Transverse colon (tissue), 4 donors: ENCODE measurements around the gene SLC26A8.

Experiments
- EP300 ChIP-seq: sonication (generic); formaldehyde crosslinking; IDR thresholded peaks from one replicate; pipeline ENCODE4 v1.6.1; 2017; ENCODE audit warnings: antibody characterized with exemption, low read depth
- POLR2AphosphoS5 ChIP-seq, 3 donors: sonication (generic); formaldehyde crosslinking; IDR thresholded peaks; one replicate each; pipeline ENCODE4 v1.6.1; 2016; ENCODE audit warnings: antibody characterized with exemption in 3 of 3
- TF ChIP-seq, protein P1 (sequence below), 5 experiments: fragments of 200-600 bp in 3 of 5; fragments of 450-650 bp in 2 of 5; sonication (generic) in 3 of 5; IDR thresholded peaks; 1 replicate in 2 of 5; 2 replicates in 3 of 5; pipeline ENCODE4 v1.5.1; 2016 to 2017; ENCODE audit warnings: antibody characterized with exemption in 5 of 5, inconsistent platforms in 3 of 5, mild to moderate bottlenecking in 2 of 5, moderate library complexity in 1 of 5

DNA sequence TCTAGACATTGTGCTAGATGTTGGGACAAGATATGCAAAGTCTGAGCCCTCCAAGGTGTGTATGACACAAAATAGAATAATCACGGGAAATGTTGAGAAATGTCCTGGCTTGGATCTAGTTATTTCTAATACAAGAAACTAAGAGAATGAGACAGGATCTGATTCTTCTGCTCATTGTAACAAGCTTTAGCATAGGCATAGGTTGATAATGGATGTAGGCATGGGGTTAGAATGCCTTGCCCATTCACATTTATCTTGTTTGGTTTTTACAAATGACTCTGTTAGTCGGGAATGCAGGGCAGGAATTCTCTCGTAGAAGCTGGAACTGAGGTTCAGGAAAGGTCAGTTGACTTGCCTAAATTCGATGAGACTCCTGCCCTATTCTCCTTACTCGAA, 1.5 kb upstream of the SLC26A8 start:
- TF ChIP-seq POLR2AphosphoS5 (IDR thresholded peaks at IDR 0.05): no peak
- TF ChIP-seq, protein P1, sequence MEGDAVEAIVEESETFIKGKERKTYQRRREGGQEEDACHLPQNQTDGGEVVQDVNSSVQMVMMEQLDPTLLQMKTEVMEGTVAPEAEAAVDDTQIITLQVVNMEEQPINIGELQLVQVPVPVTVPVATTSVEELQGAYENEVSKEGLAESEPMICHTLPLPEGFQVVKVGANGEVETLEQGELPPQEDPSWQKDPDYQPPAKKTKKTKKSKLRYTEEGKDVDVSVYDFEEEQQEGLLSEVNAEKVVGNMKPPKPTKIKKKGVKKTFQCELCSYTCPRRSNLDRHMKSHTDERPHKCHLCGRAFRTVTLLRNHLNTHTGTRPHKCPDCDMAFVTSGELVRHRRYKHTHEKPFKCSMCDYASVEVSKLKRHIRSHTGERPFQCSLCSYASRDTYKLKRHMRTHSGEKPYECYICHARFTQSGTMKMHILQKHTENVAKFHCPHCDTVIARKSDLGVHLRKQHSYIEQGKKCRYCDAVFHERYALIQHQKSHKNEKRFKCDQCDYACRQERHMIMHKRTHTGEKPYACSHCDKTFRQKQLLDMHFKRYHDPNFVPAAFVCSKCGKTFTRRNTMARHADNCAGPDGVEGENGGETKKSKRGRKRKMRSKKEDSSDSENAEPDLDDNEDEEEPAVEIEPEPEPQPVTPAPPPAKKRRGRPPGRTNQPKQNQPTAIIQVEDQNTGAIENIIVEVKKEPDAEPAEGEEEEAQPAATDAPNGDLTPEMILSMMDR (IDR thresholded peaks at IDR 0.05): no peak
- TF ChIP-seq EP300: no peak
